ENCODE data around the gene TSEN2. TPM values are rescaled to one million over a fixed set of nuclear protein-coding genes. Genes with fewer than 3 reads are reported as not detected.
A peak's percentile ranks its signal among the peaks of the same experiment; 100 is the strongest.

Gene TSEN2
- total and polyA plus RNA-seq, 2 of the 13 experiments (the other 11 are each of a cell fraction or from before 2014, with no cell fraction given): 11.0 to 17.3 TPM

- TF ChIP-seq FOSL2 (CRISPR knock-in tag; IDR thresholded peaks at IDR 0.05): peak; percentile 19; the same call in 1 of the 2 replicates
- peak; percentile 23; the same call in 1 of the 2 replicates for TF ChIP-seq FOXJ3 (CRISPR knock-in tag; IDR thresholded peaks at IDR 0.05; ENCODE audit: borderline replicate concordance)
- no peak for TF ChIP-seq IRF1 (CRISPR knock-in tag; IDR thresholded peaks at IDR 0.05; ENCODE audit: low read depth)
- TF ChIP-seq ZBTB26 (CRISPR knock-in tag; IDR thresholded peaks at IDR 0.05; ENCODE audit: borderline replicate concordance): 0 out of 2 replicates have a peak, but pooled peaks have one; percentile 16
- TF ChIP-seq TFAP4 (IDR thresholded peaks at IDR 0.05; ENCODE audit: borderline replicate concordance, low read depth): peak; percentile 31; the same call in 1 of the 2 replicates
- no peak for TF ChIP-seq HINFP (CRISPR knock-in tag; IDR thresholded peaks at IDR 0.05; ENCODE audit: low read depth)
- TF ChIP-seq SRF (IDR thresholded peaks at IDR 0.05; ENCODE audit: low read depth, low read length): no peak
- 0 out of 2 replicates have a peak, but pooled peaks have one; percentile 32 for TF ChIP-seq ZNF350 (CRISPR knock-in tag; IDR thresholded peaks at IDR 0.05; ENCODE audit: borderline replicate concordance, low read depth)
- no peak for TF ChIP-seq ZNF232 (CRISPR knock-in tag; IDR thresholded peaks at IDR 0.05; ENCODE audit: borderline replicate concordance)
- no peak for TF ChIP-seq SMARCE1 (IDR thresholded peaks at IDR 0.05; ENCODE audit: borderline replicate concordance)
- TF ChIP-seq ZNF75D (CRISPR knock-in tag; IDR thresholded peaks at IDR 0.05; ENCODE audit: borderline replicate concordance): no peak
- TF ChIP-seq MATR3 (CRISPR knock-in tag; IDR thresholded peaks at IDR 0.05): no peak
- TF ChIP-seq ZNF263 (CRISPR knock-in tag; IDR thresholded peaks at IDR 0.05): peak; percentile 61
- peak; percentile 41; the same call in 1 of the 2 replicates for TF ChIP-seq KAT8 (CRISPR knock-in tag; IDR thresholded peaks at IDR 0.05)
- TF ChIP-seq FIP1L1 (IDR thresholded peaks at IDR 0.05; ENCODE audit: borderline replicate concordance, insufficient read depth, low read depth, low read length): no peak
- TF ChIP-seq ZNF224 (CRISPR knock-in tag; IDR thresholded peaks at IDR 0.05): no peak
- no peak for TF ChIP-seq ZNF44 (CRISPR knock-in tag; IDR thresholded peaks at IDR 0.05)
- no peak for TF ChIP-seq MEIS1 (CRISPR knock-in tag; IDR thresholded peaks at IDR 0.05; ENCODE audit: borderline replicate concordance)
- no peak; the same call in none of the 2 replicates for TF ChIP-seq THAP11 (CRISPR knock-in tag; IDR thresholded peaks at IDR 0.05)
- no peak for TF ChIP-seq ZNF441 (CRISPR knock-in tag; IDR thresholded peaks at IDR 0.05; ENCODE audit: borderline replicate concordance)
- no peak for TF ChIP-seq IRX3 (CRISPR knock-in tag; IDR thresholded peaks at IDR 0.05; ENCODE audit: borderline replicate concordance, low read depth)
- TF ChIP-seq ELF1 (CRISPR knock-in tag; IDR thresholded peaks at IDR 0.05): no peak; the same call in 1 of the 2 replicates
- TF ChIP-seq NCOA2 (CRISPR knock-in tag; IDR thresholded peaks at IDR 0.05): peak; percentile 50; the same call in 1 of the 2 replicates
- TF ChIP-seq CREBL2 (CRISPR knock-in tag; IDR thresholded peaks at IDR 0.05; ENCODE audit: borderline replicate concordance): no peak
- TF ChIP-seq ARNT (IDR thresholded peaks at IDR 0.05): no peak
- peak; percentile 82 for TF ChIP-seq HDAC1 (CRISPR knock-in tag; IDR thresholded peaks at IDR 0.05)
Observed at GRCh38 chr3:12444582-12445471, 39.5 kb upstream of the TSEN2 start (continued).
